Keratinocyte (primary cell): ENCODE results near the gene ASB13.

Experiments used
- EZH2 ChIP-seq: IDR thresholded peaks from one replicate; pipeline ENCODE4 v1.6.1; 2012; ENCODE audit warnings: inconsistent platforms, mild to moderate bottlenecking, low read length, moderate library complexity
- TF ChIP-seq, protein P1 (sequence below), 3 experiments: IDR thresholded peaks in 1 of 3; conservative IDR thresholded peaks in 1 of 3; optimal IDR thresholded peaks in 1 of 3; 2 replicates in 2 of 3; 3 replicates in 1 of 3; pipeline versions ENCODE3 to v1.5.1; 2011; ENCODE audit warnings: low read length in 3 of 3, mild to moderate bottlenecking in 3 of 3, moderate library complexity in 2 of 3, control low read depth in 1 of 3, inconsistent platforms in 1 of 3; ENCODE audit not compliant: insufficient read depth in 2 of 3; ENCODE audit errors: extremely low read depth in 1 of 3

DNA sequence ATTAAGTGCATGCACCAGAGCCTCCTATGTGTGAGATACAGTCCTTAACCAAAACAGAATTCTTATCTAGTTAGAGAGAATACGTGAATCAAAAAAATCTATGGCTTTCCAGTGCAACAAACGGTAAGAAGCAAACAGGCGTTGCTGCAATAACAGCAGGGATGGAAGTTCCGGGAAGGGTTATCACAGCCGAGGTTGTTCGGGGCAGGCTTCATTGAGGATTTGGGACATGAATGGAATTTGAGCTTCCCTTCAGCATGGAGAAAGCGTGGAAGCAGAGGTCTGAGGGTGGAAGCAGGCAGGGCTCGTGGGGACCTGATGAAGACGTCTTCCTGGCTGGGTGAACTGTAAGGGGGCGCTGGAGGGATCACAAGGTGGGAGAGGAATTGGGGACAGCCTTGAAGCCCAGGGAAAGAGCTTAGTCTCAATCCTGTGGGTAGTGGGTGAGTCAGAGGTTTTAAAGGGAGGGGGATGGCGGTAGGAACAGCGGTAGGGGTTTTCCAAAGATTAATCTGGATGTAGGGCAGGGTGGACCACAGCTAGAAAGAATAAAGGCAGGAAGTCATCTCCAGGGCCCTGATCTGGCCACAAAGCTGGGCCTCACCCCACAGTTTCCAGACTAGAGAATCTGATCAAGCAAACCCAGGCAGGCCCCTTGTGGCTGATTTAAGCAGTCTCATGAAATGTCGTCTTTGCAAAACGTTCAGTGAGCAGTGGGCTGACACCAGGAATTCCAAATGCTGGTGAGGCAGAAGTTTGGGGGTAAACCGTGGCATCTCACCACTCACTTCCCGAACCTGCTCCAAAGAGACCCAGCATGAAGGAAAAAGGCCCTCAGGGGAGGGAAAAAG lies 76.5 kb downstream of the ASB13 start:
- TF ChIP-seq, protein P1, sequence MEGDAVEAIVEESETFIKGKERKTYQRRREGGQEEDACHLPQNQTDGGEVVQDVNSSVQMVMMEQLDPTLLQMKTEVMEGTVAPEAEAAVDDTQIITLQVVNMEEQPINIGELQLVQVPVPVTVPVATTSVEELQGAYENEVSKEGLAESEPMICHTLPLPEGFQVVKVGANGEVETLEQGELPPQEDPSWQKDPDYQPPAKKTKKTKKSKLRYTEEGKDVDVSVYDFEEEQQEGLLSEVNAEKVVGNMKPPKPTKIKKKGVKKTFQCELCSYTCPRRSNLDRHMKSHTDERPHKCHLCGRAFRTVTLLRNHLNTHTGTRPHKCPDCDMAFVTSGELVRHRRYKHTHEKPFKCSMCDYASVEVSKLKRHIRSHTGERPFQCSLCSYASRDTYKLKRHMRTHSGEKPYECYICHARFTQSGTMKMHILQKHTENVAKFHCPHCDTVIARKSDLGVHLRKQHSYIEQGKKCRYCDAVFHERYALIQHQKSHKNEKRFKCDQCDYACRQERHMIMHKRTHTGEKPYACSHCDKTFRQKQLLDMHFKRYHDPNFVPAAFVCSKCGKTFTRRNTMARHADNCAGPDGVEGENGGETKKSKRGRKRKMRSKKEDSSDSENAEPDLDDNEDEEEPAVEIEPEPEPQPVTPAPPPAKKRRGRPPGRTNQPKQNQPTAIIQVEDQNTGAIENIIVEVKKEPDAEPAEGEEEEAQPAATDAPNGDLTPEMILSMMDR (optimal IDR thresholded peaks at IDR 0.05 in 1 of 3, IDR thresholded peaks at IDR 0.05 in 1 of 3, conservative IDR thresholded peaks at IDR 0.05 in 1 of 3; ENCODE audit: extremely low read depth in 1 of 3, insufficient read depth in 2 of 3, low read length in 3 of 3) = peak in 2 of 3 experiments; percentile 21 to 22
- no peak for TF ChIP-seq EZH2
